NCI-H146 treated with DMSO at 0.1 percent for 48 hours (cell line): Measurements from ENCODE around the gene SIK3.
A peak's percentile ranks its signal among the peaks of the same experiment; 100 is the strongest.

Experiments used
- DNase-seq: peaks from one replicate; lab custom pipeline; 2025; ENCODE audit not compliant: unreplicated experiment; lab: John Stamatoyannopoulos, UW

SIK3 gene

GRCh38 chr11:117080370-117080769, 17.9 kb downstream of the SIK3 start:
- no peak for DNase-seq

DNA sequence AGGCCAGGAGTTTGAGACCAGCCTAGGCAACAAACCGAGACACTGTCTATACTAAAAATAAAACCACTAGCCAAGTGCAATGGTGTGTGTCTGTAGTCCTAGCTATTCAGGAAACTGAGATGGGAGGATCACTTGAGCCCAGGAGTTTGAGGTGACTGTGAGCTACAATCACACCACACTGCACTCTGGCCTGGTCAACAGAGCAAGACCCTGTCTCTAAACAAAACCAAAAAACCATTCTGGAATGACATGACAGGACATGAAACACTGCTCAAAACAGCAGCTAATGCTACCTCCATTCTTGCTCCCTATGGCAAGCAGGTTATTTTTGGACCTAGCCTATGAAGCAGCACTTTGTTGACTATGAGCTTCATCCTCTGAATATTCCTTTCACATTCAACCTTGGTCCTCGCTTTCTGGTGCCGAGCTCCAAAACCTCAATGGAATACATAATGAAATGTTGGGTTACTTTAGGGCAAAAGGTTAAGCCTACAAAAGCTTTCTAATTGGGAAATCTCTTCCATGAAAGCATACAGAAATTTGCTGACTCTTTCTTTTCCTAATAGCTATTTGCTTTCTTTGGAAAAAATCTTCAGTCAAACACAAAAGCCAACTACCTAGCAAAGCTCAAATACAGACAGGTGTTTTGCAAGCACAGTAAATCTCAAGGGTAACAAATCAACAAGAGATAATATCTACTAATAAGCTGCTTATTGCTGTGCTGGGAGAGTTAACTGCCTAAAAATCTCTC, 21.1 kb downstream of the SIK3 start:
- peak; percentile 87 for DNase-seq

DNA sequence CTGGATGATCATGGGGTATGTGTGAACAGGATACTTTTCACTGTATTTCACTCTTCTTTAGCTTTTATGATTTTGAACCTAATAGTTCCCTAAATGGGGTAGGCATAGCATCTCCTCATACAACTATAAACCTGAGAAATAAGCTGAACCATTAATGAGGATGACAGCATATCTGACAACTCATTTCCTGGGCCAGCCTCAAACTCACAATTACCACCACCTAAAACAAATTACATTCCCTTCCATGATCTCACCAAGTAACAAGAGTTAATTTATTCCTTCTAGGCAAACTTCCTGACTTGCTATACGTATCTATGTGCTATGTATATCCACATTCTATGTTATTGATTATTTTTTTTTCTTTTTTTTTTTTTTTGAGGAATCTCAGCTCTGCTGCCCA, 23.0 kb downstream of the SIK3 start:
- DNase-seq: no peak

DNA sequence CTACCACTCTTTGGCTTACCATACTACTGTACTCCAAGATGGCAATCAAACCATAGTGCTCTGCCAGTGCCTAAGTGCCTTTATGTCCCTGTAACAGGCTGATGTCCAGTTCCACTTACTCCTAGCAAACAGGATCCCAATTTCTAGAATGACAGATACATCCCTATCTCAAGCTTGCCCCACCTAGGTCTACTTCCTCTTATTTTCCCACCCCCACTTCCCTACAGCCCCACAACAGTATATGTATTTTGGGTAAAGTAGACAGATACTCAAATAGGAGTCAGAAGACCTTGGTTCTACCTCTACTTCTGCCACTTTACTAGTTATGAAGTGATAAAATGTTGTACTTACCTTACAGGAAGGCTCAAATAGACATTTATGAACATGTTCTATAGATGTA, 24.1 kb downstream of the SIK3 start:
- DNase-seq: no peak

GRCh38 chr11:117073539-117073938, 24.7 kb downstream of the SIK3 start:
- no peak for DNase-seq

DNA sequence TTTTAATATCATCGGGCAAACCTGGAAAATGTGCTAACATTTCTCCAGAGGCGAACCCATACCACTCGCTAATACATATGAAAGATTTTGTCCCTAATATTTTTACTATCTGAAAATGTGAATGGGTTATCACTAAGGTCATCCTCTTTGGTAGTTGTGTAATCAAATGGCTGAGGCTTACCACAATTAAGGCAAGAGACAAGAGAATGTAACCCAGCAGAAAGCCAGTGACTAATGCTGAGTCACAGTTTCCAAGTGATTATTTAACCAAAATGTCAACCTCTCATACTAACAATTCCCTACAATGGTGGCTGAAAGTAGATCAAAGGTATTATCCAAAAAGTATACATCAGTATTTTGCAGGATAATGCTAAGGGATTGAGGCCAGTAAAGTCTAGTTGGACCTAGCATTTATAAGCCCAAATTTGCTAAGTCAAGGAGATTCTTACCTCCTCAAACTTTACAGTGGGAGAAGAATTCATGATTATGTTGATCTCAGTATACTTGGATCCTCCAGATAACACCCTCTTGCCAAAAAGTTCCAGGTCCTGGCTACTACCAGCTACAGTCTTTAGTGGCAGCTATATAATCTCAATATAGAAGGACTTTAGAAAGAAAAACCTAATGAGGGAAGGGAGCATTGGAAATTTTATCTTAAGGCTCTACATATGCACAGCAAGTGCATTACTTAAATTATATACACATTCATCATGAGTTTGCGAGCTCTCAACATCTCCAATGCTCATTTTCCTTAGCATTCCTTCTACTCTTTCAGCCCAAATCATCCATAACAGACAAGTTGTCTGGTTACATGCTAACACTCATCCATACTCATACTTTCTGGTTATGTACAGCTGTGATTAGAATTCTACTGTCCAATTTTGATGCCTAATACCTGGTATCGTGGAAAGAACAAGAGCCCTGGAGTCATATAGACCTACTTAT, 25.4 kb downstream of the SIK3 start:
- DNase-seq: peak; percentile 17

DNA sequence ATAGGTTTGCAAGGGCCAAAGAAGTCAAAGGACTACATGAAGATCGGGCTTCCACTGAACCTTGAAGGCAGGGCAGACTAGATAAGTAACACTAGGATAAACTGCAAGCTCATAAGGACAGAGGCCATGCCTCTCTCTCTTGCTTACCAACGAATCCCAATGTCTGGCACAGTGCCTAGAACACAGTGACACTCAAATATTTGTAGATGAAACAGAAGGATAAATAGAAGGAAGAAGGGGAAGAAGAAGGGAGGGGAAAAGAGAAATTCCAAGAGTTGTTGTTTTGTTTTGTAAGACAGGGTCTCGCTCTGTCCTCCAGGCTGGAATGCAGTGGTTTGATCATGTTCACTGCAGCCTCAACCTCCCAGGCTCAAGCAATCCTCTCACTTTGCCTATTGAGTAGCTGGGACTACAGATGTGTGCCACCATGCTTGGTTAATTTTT, 26.9 kb downstream of the SIK3 start:
- DNase-seq: no peak

DNA sequence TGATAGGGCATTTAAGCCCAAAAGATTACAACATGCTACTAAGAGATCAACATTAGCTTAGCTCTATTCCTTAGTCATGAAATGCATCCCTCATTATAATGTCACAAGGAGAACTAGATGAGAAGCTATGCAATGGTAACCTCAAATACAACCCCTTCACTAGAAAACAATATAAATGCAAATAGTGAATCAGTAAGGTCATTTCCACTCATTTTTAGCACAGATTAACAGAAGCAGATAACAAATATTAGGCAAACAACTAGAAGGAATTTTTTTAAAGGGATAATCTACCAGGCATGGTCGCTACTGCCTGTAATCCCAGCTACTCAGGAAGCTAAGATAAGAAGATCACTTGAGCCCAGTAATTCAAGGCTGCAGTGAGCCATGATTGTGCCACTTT, 28.2 kb downstream of the SIK3 start:
- no peak for DNase-seq

DNA sequence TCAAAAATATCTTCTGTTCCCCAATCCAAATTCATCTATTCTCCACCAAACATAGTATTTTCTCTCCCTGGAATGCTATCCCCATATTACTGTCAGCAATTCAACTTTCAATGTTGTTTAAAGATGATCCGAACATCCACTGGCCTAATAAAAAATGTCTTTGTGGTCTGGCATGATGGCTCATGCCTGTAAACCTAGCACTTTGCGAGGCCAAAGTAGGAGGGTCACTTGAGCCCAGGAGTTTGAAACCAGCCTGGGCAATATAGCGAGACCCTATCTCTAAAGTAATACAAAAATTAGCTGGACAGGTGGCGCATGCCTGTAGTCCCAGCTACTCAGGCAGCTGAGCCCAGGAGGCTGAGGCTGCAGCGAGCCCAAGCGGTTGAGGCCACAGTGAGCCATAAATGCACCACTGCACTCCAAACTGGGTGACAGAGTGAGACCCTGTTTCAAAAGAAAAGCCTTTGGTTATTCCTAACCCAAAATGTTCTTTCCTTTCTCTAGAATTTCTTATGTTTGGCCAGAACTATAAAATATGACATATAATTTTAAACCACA, 29.8 kb downstream of the SIK3 start:
- no peak for DNase-seq

- no peak for DNase-seq
Observed at GRCh38 chr11:117066959-117067358, 31.3 kb downstream of the SIK3 start.

DNA sequence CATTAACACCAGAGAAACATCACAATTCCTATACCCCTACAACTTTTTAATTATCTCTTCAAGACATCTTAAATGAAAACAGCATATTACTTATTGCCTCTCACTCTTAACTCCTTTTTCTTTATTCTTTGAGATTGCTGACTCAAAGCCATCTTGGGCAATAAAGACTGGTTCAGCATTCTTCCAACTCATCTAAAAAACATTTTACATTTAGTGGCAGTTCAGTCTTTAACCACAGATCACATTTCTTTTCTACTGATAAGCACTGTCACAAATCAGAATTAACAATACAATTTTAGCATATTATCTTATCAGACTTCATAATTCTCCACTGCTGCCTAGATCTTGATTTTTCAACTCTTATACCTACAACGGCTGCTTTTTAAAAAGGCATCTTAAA, 34.0 kb downstream of the SIK3 start:
- no peak for DNase-seq

- no peak for DNase-seq
Observed at GRCh38 chr11:117062498-117062897, 35.7 kb downstream of the SIK3 start.

GRCh38 chr11:117061256-117061655, 37.0 kb downstream of the SIK3 start:
- no peak for DNase-seq

GRCh38 chr11:117059611-117060148, 38.5 kb downstream of the SIK3 start:
- DNase-seq: no peak

- peak; percentile 24 for DNase-seq
Observed at GRCh38 chr11:117058761-117059261, 39.4 kb downstream of the SIK3 start.

- no peak for DNase-seq
Observed at GRCh38 chr11:117057727-117058126, 40.5 kb downstream of the SIK3 start.

- no peak for DNase-seq
Observed at GRCh38 chr11:117057317-117057716, 40.9 kb downstream of the SIK3 start.

- no peak for DNase-seq
Observed at GRCh38 chr11:117055469-117055868, 42.8 kb downstream of the SIK3 start.

DNA sequence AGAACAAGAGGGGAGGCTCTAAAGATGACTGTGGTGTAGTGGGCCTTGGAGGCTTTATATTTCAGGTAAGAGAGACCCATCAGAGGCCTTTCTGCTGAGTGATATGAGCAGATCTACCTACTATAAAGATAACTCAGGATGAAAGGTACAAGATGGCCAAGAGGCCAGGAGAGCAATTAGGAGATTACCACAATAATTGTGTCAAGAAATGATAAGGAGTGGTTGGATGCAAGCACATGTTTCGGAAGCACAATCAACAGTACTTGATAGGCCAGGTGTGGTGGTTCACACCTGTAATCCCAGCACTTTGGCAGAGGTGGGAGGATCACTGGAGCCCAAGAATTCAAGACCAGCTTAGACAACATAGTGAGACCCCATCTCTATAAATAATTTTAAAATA, 43.8 kb downstream of the SIK3 start:
- no peak for DNase-seq

- DNase-seq: no peak
Observed at GRCh38 chr11:117052196-117053149, 45.8 kb downstream of the SIK3 start.
